ENCODE measurements around the gene FYB1. TPM values are rescaled to one million over a fixed set of nuclear protein-coding genes. Genes with fewer than 3 reads are reported as not detected.

The FYB1 gene
- total RNA-seq, 2 donors from 2014 or later = 3.1 to 4.0 TPM

DNA sequence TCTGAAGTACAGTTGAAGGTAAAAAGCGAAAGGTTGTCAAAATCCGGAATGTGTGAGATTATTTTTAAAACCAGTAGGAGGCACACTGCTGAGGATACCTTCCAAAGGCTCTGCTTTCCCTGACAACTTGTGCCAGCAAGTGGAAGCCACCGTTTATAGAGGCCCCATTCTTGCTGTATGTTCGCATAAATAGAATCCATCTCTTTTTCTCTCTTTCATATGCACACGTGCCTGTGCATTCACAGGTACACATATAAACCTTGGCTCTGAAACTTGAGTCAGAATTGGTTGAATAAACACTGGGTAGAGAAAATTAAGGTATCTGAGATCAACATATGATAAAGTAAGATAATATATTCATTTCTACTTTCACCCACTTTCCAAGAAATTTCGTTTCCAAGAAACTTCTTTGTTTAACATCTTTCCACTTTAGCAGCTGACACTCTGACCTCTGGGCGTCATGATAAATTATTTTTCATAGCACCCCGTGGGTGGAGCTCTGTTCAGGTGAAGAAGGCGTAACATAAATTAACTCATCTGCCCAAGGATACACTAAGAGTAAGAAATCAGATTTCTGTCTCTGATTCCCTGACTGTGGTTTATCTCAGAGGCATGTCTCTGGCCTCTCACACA, 81.4 kb downstream of the FYB1 start:
- no peak for DNase-seq (ENCODE audit: low spot score)
- H3K4me1 ChIP-seq (replicated peaks) = no peaks in the 10 kb centered on the region
- no peak overlapping the region for H3K27ac ChIP-seq
- intact Hi-C loops (cut with DNase I) = no loop called here
- 46% methylated on average over 9 of the region's 9 CpGs for WGBS
- H3K27me3 ChIP-seq (replicated peaks; ENCODE audit: insufficient read depth) = no peaks in the 10 kb centered on the region
- H3K36me3 ChIP-seq = no peaks in the 10 kb centered on the region
- H3K9me3 ChIP-seq = no peaks in the 10 kb centered on the region
- no peak overlapping the region for H3K4me3 ChIP-seq
- TF ChIP-seq POLR2AphosphoS5 (IDR thresholded peaks at IDR 0.05) = no peak
- TF ChIP-seq POLR2A (IDR thresholded peaks at IDR 0.05) = no peak
- TF ChIP-seq, protein P1, sequence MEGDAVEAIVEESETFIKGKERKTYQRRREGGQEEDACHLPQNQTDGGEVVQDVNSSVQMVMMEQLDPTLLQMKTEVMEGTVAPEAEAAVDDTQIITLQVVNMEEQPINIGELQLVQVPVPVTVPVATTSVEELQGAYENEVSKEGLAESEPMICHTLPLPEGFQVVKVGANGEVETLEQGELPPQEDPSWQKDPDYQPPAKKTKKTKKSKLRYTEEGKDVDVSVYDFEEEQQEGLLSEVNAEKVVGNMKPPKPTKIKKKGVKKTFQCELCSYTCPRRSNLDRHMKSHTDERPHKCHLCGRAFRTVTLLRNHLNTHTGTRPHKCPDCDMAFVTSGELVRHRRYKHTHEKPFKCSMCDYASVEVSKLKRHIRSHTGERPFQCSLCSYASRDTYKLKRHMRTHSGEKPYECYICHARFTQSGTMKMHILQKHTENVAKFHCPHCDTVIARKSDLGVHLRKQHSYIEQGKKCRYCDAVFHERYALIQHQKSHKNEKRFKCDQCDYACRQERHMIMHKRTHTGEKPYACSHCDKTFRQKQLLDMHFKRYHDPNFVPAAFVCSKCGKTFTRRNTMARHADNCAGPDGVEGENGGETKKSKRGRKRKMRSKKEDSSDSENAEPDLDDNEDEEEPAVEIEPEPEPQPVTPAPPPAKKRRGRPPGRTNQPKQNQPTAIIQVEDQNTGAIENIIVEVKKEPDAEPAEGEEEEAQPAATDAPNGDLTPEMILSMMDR (IDR thresholded peaks at IDR 0.05) = no peak

DNA sequence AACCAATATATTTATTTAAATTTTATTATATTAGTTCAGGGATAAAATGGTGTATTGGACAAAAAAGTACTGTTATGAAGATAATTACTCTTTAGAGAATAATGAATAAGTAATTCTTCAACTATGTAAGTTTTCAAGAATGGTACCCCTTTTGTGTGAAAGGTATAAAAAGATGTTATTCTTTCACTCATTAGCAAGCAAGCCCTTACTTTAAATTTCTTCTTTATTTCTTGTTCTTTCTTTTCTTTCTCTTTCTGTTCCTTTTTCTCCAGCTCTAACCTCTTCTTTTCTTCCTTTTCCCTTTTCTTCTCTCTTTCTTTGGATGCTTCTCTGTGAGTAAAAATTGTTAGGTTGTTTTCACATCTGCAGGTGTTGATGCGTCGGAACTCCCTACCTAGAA, 82.0 kb downstream of the FYB1 start:
- Histone ChIP-seq H3K4me1 (replicated peaks) (no peaks in the 10 kb centered on the region), H3K4me3 (no peak overlapping the region), H3K9me3 (no peaks in the 10 kb centered on the region), H3K27me3 (replicated peaks; ENCODE audit: insufficient read depth) (no peaks in the 10 kb centered on the region), H3K36me3 (no peaks in the 10 kb centered on the region), H3K27ac (no peak overlapping the region)
- no peak for TF ChIP-seq POLR2AphosphoS5 (IDR thresholded peaks at IDR 0.05)
- no peak for DNase-seq (ENCODE audit: low spot score)
- intact Hi-C loops (cut with DNase I) = no loop called here
- 96% methylated on average over 2 of the region's 2 CpGs for WGBS

- H3K27me3 ChIP-seq (replicated peaks; ENCODE audit: insufficient read depth) = no peaks in the 10 kb centered on the region
- no peaks in the 10 kb centered on the region for H3K9me3 ChIP-seq
- H3K27ac ChIP-seq = no peak overlapping the region
- no peaks in the 10 kb centered on the region for H3K36me3 ChIP-seq
- H3K4me1 ChIP-seq (replicated peaks) = no peaks in the 10 kb centered on the region
- intact Hi-C loops (cut with DNase I) = no loop called here
- 72% methylated on average over 3 of the region's 3 CpGs for WGBS
- DNase-seq (ENCODE audit: low spot score) = no peak
- TF ChIP-seq POLR2AphosphoS5 (IDR thresholded peaks at IDR 0.05) = no peak
- no peak for TF ChIP-seq POLR2A (IDR thresholded peaks at IDR 0.05)
- H3K4me3 ChIP-seq = no peak overlapping the region
Observed at GRCh38 chr5:39132792-39133191, 86.6 kb downstream of the FYB1 start.

DNA sequence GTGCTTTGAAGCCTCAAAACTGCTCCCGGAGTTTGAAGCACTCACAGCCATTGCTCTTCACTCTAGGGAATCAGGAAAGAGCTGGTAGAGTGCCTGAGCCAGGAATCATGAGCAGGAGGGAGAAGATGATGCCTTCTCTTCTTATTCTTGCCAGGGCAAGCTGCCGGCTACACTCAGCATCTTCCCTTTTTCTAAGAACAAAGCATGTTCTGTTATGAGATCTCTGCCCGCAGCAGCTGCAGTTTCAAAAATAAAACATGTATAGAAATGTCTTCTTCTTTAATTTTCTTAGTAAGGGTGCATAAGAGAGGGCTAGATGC, 87.3 kb downstream of the FYB1 start:
- no peaks in the 10 kb centered on the region for H3K27me3 ChIP-seq (replicated peaks; ENCODE audit: insufficient read depth)
- WGBS = 35% methylated on average over 3 of the region's 3 CpGs
- H3K9me3 ChIP-seq = no peaks in the 10 kb centered on the region
- H3K4me1 ChIP-seq (replicated peaks) = no peaks in the 10 kb centered on the region
- TF ChIP-seq POLR2A (IDR thresholded peaks at IDR 0.05) (no peak), POLR2AphosphoS5 (IDR thresholded peaks at IDR 0.05) (no peak)
- TF ChIP-seq, protein P1 (IDR thresholded peaks at IDR 0.05) = no peak
- H3K27ac ChIP-seq = no peak overlapping the region
- no peaks in the 10 kb centered on the region for H3K36me3 ChIP-seq
- no peak for DNase-seq (ENCODE audit: low spot score)
- no peak overlapping the region for H3K4me3 ChIP-seq
- intact Hi-C loops (cut with DNase I) = no loop called here

- no peaks in the 10 kb centered on the region for H3K36me3 ChIP-seq
- no peaks in the 10 kb centered on the region for H3K4me1 ChIP-seq (replicated peaks)
- 57% methylated on average over 3 of the region's 3 CpGs for WGBS
- H3K4me3 ChIP-seq = no peak overlapping the region
- no peaks in the 10 kb centered on the region for H3K9me3 ChIP-seq
- H3K27me3 ChIP-seq (replicated peaks; ENCODE audit: insufficient read depth) = no peaks in the 10 kb centered on the region
- H3K27ac ChIP-seq = no peak overlapping the region
- TF ChIP-seq POLR2AphosphoS5 (IDR thresholded peaks at IDR 0.05) = no peak
- TF ChIP-seq POLR2A (IDR thresholded peaks at IDR 0.05) = no peak
- TF ChIP-seq, protein P1 (IDR thresholded peaks at IDR 0.05) = no peak
- intact Hi-C loops (cut with DNase I) = no loop called here
- no peak for DNase-seq (ENCODE audit: low spot score)
Observed at GRCh38 chr5:39131210-39132127, 87.9 kb downstream of the FYB1 start.
